RPMI8226 (cell line): ENCODE measurements around the gene PSMB11.

ENCODE experiments used
- DNase-seq: peaks from one replicate; pipeline ENCODE4 v3.0.0-alpha.2; 2015

The PSMB11 gene

GRCh38 chr14:23015618-23016017, 26.4 kb upstream of the PSMB11 start:
- no peak for DNase-seq

DNA sequence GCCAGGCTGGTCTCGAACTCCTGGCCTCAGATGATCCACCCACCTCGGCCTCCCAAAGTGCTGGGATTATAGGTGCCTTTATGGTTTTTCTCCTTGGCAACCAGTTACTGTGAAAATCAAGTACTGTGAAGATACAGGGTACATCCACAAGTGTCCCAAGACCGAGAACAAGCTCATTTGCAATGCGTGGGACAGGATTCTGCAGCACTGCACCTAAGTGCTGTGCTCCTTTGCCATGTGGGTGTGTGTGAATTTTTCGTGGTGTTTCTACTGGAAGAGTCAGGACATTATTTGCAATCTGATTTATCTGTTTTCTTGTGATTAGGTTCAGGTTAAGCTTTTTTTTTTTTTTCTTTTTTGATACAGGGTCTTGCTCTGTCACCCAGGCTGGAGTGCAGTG, 24.9 kb upstream of the PSMB11 start:
- DNase-seq, result no peak

- DNase-seq, result no peak
Observed at GRCh38 chr14:23018107-23018506, 23.9 kb upstream of the PSMB11 start.

GRCh38 chr14:23020143-23021128, 21.6 kb upstream of the PSMB11 start:
- no peak for DNase-seq

- no peak for DNase-seq
Observed at GRCh38 chr14:23021434-23021833, 20.6 kb upstream of the PSMB11 start.

- DNase-seq, result no peak
Observed at GRCh38 chr14:23021889-23022442, 20.0 kb upstream of the PSMB11 start.

- no peak for DNase-seq
Observed at GRCh38 chr14:23023022-23023794, 18.8 kb upstream of the PSMB11 start.

GRCh38 chr14:23023795-23024152, 18.2 kb upstream of the PSMB11 start:
- no peak for DNase-seq

DNA sequence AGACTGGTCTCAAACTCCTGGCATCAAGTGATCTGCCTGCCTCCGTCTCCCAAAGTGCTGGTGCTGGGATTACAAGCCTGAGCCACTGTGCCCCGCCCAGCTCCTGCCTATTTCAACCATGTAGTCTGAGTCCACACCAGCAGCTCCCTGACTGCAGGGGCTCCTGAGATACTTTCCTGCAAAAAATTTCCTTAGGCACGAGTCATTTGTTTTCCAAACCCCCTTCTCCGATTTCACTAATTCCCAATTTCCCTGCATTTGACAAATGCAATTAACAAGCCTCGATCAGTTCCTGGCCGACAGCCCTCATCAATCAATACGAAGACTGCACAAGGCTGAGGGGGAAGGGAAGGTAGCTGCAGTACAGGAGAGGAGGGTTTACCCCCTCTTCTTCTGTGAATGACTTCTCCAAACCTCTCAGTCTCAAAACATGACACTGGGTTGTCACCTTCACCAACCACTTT, 17.4 kb upstream of the PSMB11 start:
- no peak for DNase-seq

DNA sequence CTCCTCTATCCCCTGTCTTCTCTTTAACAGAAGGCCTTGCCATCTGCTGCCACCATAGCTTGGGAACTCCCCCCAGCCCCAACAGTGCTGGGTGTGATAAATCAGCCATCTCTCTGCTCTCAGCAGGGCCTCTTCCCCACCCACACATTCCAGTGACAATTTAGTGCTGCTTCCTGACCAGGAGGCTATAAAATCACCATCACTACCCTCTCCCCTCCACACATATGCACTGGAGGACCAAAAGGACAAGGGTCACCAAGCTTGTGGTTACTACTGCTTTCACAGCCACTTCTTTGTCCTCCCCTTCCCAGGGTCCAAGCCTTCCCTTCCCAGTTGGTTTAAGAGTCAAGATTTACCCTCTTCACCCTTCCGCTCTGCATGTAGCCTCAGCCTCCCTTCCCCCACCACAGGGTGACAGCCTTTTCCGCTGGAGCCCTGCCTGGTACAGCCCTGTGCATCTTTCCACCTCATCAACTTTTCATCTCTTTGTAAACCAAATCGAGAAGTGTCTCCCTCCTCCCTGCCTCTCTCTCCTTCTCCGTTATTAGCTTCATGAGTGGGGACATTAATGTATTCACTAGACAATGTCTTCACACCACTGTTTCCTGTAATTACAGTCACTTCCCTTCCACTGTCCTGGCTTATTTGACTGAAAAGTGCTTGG, 16.7 kb upstream of the PSMB11 start:
- DNase-seq, result no peak

DNA sequence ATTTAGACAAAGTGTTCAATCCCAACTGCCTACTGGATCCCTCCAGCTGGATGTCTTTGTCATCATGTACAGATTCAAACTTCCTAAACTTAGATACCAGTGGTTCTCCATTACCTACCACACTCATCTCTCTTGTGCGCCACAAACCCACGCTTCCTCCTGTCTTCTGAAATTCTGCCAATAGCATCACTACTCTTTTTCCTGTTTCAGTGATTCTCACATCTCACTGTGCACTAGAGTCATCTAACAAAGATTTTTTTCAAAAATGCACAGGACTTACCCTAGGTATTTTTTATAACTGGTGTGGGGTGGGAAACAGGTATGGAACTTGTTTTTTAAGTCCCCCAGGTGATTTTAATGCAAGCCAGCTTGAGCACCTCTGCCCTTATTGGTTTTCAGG, 13.2 kb upstream of the PSMB11 start:
- no peak for DNase-seq

DNA sequence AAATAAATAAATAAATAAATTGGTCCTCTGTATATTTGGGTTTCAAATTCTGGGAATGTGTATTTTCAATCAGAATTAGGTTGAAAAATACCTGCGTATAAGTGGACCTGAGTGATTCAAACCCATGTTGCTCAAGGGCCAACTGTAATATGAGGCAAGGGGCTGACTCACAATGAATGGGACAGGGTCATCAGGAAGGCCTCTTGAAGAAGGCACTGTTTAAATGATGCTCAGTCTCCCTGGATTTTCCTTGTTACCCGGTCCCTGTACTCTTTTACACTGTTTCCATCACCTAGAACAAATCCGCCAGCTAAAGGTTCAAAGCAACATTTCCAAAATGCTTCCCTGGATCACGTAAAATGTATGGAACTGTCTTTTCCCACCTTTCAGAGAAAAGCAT, 11.1 kb upstream of the PSMB11 start:
- no peak for DNase-seq

GRCh38 chr14:23033251-23033727, 8.7 kb upstream of the PSMB11 start:
- DNase-seq, result no peak

GRCh38 chr14:23033801-23034497, 8.1 kb upstream of the PSMB11 start:
- DNase-seq, result peak; percentile 17

- DNase-seq, result peak; percentile 91
Observed at GRCh38 chr14:23034498-23035302, 7.3 kb upstream of the PSMB11 start, which contains the start of gene PSMB5. TSS of gene PSMB5 (minus strand) at chr14:23034900. CDS start at chr14:23034881, 19 bp downstream.

- DNase-seq, result no peak
Observed at GRCh38 chr14:23035303-23036144, 6.5 kb upstream of the PSMB11 start.

- DNase-seq, result no peak
Observed at GRCh38 chr14:23040100-23040499, 1.9 kb upstream of the PSMB11 start.

GRCh38 chr14:23041729-23042128, 283 bp upstream of the PSMB11 start:
- no peak for DNase-seq

GRCh38 chr14:23043145-23043544, 1.1 kb downstream of the PSMB11 start:
- no peak for DNase-seq

DNA sequence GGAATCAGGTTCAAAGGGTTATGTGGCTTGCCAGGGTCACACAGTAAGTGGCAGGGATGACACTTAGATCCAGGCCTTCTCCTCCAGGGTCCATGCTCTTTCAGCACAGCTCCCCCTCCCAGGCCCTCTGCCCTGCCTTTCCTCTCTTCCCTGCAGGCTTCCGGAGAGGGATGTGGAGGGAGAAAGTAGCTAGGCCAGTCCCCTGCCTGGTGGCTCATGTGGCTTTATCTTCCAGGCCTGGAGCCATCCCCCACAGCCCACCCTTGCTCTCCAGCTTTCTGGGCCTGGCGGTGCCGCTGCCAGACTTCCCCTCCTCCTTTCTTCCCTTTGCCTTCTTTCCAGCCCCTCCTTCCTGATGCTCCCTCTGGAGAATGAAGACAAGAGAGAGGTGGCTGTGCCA, 1.7 kb downstream of the PSMB11 start:
- no peak for DNase-seq
